GM19025 (cell line): Measurements from ENCODE around the gene MB21D2.

Experiments
- ATAC-seq: cut with Tn5 transposase; IDR thresholded peaks from one replicate; pipeline ENCODE4 v1.9.1; 2021; ENCODE audit warnings: mild to moderate bottlenecking, low read depth, moderate library complexity; ENCODE audit not compliant: unreplicated experiment

MB21D2 gene

DNA sequence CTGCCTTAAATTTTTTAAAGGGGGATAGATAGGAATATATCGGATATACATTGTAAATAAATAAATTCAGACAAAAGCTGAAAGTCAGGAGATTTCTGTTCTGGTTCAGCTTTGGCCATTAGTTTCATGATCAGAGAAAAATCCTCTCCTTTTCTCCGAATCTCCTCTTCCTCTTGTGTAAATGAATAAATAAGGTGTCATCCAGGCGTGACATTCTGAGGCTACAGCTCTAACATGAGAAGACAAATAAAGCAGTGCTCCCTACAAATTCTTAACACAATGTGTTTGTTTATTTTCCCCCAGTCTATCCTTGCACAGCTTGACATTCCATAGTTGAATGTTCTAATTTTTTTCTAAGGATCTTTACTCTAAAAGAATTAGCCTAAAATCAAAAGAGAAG is 9.4 kb upstream of the MB21D2 start:
- no peak for ATAC-seq

DNA sequence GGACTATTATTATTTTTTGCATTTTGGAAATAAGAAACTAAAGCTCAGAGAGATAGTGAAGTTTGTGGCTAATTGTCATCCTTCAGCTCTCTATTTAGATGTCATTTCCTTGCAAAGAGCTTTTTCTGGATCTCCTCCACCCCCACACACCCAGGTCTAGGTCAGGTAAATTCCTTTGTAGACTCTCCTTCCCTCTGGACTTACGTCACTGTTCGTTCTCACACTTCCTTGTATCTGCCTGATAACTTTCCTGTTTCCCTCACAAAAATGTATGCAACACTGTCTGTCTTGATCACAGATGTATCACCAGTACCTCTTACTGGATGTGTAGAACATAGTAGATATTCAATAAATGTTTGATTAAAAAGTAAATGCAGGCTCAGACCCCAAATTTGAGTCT is 6.1 kb upstream of the MB21D2 start:
- ATAC-seq: no peak

DNA sequence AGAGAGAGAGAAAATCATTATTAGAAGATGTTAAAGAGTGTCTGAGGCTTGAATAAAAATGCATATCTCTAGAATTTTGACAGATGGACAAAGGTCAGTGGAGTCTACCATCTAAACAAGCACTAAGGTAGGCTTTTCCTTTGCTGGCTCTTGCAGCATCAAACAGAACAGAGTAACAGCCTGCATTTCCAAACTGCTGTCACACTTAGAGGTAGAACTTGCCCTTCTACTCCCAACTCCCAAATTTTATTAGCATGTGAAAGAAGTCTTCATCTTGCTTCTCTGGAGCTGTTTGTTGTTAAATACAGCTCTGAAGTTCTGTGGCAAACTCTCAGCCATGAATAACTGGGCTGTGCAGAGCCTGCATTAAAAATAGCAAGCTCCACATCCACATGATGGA is 4.1 kb upstream of the MB21D2 start:
- no peak for ATAC-seq

GRCh38 chr3:192920411-192920810 is 2.8 kb upstream of the MB21D2 start:
- ATAC-seq: no peak

DNA sequence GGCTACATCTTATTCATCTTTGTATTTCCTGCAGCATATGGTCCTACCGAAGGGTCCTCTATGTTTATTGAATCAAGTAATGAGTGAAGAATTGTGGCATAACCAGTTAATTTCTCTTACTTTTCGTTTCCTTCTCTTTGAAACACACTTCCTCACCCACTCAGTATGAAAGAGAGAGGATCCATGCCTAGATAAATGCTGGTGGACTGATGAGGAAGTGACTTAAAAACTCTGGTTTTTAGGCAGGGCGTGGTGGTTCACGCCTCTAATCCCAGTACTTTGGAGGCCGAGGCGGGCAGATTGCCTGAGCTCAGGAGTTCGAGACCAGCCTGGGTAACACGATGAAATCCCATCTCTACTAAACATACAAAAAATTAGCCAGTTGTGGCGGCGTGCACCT is 2.2 kb upstream of the MB21D2 start:
- ATAC-seq: no peak

- no peak for ATAC-seq
Observed at GRCh38 chr3:192918275-192918588, 576 bp upstream of the MB21D2 start.

GRCh38 chr3:192917028-192917403 is 640 bp downstream of the MB21D2 start:
- ATAC-seq: peak; percentile 26

- no peak for ATAC-seq
Observed at GRCh38 chr3:192916371-192917027, 1.2 kb downstream of the MB21D2 start.

DNA sequence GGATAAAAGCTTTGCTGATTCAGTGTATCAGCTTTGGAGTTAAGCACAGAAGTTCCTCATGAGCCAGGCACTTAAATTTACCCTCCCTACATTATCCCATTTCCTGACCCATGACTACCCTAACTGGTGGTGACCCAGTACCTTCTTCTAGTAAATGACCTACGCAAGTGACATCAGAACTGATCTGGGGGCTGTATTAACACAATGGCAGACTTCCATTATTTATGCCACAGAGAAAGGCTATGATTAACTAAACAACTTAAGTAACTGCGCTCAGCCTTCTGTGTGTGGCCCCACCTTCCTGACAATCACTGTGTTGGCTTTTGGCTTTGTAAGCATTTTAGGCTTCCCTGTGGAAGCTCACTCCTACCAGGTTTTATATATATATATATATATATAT is 1.9 kb downstream of the MB21D2 start:
- ATAC-seq: no peak

DNA sequence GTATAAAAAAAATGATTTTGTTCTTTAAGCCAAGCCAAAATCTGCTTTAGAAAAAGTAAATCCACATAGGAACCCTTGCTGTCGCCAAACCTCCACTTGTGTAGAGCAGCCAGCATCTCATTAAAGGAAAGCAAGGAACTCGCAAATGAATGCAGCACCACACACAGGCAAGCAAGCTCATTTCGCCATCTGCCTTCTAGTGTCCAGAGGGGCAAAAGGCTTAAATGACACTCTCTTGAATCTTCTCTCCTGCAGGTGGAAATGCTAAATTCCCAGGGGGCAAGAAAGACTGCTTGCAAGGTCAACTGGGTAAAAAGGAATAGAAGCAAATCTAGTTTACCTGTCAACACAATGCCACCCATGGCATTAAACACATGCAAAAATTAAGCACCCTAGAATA is 2.4 kb downstream of the MB21D2 start:
- peak; percentile 17 for ATAC-seq

DNA sequence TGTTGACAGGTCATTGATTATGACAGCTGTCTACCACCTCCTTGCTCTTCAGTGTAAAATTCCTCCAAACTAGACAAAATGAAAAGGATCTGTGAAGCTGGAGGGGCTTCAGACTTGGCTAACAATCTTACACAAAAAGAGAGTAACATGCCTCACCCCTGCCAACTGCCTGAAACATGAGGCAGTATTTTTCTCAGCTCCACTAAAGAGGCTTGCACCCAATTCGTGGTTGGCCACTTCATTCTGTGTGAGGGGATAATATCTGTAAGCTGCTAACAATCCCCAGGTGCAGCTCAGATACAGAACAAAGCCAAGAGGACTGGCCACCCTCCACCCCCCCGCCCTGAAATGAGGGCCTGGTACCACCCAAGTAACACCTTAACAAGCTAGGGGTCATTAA is 2.8 kb downstream of the MB21D2 start:
- no peak for ATAC-seq

DNA sequence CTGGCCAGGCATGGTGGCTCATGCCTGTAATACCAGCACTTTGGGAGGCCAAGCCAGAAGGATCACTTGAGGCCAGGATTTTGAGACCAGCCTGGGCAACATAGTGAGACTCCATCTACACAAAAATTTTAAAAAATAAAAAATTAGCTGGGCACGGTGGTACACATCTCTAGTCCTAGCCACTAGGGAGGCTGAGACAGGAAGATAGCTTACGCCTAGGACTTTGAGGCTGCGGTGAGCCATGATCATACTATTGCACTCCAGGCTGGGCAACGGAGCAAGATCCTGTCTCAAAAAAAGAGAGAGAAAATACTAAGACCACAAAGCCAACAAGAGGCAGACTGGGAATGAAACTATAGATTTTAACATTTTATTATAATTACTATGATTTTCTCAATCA is 4.1 kb downstream of the MB21D2 start:
- ATAC-seq: no peak

- ATAC-seq: no peak
Observed at GRCh38 chr3:192911293-192911692, 6.4 kb downstream of the MB21D2 start.

GRCh38 chr3:192907784-192908183 is 9.9 kb downstream of the MB21D2 start:
- ATAC-seq: no peak

- no peak for ATAC-seq
Observed at GRCh38 chr3:192906940-192907339, 10.7 kb downstream of the MB21D2 start.

DNA sequence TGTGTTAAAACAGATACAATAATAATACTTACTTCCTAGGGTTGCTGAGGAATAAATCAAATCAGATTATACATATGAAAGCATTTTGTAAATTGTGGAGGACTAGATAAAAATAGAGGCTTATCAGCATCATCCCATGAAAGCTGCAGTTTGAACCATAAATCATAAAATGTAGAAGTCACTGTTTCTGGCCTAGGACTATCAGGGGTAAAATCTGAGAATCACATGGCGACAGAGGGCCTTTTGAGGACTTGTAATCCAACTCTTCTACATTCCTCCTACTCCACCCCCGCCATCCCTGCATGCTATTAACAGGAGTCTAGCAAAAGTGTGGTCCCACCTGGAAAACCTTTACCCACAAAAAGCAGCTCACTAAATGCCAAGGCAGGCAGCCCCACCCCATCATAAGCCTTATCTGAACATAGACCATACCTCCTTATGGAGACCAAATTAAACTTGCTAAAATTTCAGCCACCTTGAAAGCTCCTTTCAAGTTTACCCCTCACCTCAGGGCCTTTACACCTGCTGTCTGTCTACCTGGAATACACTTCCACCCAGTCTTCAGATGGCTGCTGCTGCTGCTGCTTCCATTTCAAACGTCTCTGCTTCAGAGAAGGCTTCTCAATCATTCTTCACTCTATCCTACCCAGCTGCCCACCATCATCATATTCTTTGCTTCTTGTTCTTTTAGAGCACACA is 11.5 kb downstream of the MB21D2 start:
- ATAC-seq: no peak

- ATAC-seq: no peak
Observed at GRCh38 chr3:192904632-192905289, 12.9 kb downstream of the MB21D2 start.

GRCh38 chr3:192902549-192902948 is 15.1 kb downstream of the MB21D2 start:
- ATAC-seq: no peak

DNA sequence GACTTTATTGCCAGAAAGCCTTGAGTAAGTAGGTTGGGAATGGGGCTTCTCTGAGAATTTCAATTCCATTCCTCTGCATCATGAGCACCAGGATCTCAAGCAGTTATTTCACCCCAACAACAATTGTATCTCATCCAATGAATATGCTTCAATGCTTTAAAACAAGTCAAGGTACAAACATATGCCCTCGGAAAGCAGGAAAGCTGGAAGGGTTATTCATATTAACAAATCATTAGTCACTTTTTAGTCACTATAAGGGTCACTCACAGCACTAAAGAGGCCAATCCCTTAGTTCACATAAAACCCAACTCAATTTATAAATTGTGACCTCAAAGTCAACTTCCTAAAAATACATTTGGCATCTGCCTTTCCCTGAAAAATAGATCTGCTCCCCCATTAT is 16.2 kb downstream of the MB21D2 start:
- ATAC-seq: no peak

DNA sequence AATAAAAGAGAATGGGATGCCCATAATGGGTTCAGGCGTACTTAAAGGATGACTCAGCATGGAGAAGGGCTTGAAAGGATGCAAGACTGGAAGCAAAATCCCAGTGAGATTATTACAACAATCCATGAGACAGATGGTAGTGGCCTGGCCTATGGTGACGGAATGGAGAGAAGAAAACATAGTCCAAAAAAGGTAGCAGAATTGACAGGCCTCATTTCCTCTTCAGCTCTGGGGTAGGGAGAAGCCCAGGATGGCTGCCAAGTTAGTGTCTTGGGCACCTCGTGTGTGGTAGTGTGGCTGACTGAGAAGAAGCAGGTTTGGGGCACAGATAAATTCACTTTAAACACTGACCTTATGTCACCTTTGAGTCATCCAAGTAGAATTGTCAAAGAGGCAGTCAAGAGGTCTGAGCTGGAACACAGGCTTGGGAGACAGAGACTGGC is 18.1 kb downstream of the MB21D2 start:
- ATAC-seq: no peak

DNA sequence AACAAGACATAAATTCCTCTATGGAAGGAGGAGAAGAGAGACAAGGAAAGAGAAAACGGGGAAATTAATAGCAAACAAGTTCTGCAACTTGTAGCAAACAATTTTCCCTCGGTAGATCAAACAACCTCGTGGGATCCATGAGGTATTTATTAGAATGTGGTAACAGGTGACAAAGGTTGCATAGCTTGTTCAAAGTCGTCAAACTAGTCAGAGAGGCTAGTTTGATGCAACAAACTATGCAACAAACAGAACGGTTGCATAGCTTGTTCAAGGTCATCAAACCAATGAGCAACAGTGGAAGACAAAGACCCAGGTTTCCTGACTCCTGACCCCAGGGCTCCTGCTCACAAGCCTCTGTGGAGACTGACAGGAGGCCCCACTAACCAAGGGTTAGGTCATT is 20.7 kb downstream of the MB21D2 start:
- no peak for ATAC-seq

GRCh38 chr3:192896208-192896607 is 21.4 kb downstream of the MB21D2 start:
- ATAC-seq: no peak
